MM.1S (cell line): ENCODE data around the gene RAG2.
A peak's percentile ranks its signal among the peaks of the same experiment; 100 is the strongest.

Source experiments
- DNase-seq: peaks from one replicate; pipeline ENCODE4 v3.0.0-alpha.2; 2015
- H2AFZ ChIP-seq: fragments of 300-600 bp; sonication (generic); 2 replicates; pipeline ENCODE4 v1.6.0; 2016; ENCODE audit warnings: antibody characterized with exemption, low read length
- H3F3A ChIP-seq: fragments of 300-600 bp; sonication (generic); 2 replicates; pipeline ENCODE4 v1.6.1; 2016; ENCODE audit warnings: mild to moderate bottlenecking, antibody characterized with exemption, low read length, moderate library complexity, mixed read lengths; ENCODE audit not compliant: insufficient read depth
- H3K27ac ChIP-seq: fragments of 300-600 bp; sonication (generic); 2 replicates; pipeline ENCODE4 v1.5.1; 2016; ENCODE audit warnings: mild to moderate bottlenecking, low read length
- H3K27me3 ChIP-seq: fragments of 300-600 bp; sonication (generic); replicated peaks from 2 replicates; pipeline ENCODE4 v1.6.0; 2016; ENCODE audit warnings: low read length; ENCODE audit not compliant: insufficient read depth
- H3K36me3 ChIP-seq: fragments of 300-600 bp; sonication (generic); replicated peaks from 2 replicates; pipeline ENCODE4 v1.6.1; 2016; ENCODE audit warnings: mild to moderate bottlenecking, low read length, mixed read lengths; ENCODE audit not compliant: insufficient read depth
- H3K4me1 ChIP-seq: fragments of 300-600 bp; sonication (generic); 2 replicates; pipeline ENCODE4 v1.6.1; 2016; ENCODE audit warnings: low read length, mixed read lengths
- H3K4me2 ChIP-seq: fragments of 300-600 bp; sonication (generic); 2 replicates; pipeline ENCODE4 v1.6.0; 2016; ENCODE audit warnings: low read depth, low read length
- H3K4me3 ChIP-seq: fragments of 300-600 bp; sonication (generic); 2 replicates; pipeline ENCODE4 v1.5.1; 2016; ENCODE audit warnings: low read length, mixed read lengths
- H3K79me2 ChIP-seq: fragments of 300-600 bp; sonication (generic); 2 replicates; pipeline ENCODE4 v1.6.1; 2016; ENCODE audit warnings: mixed run types, low read length, mixed read lengths
- H3K9ac ChIP-seq: fragments of 300-600 bp; sonication (generic); 2 replicates; pipeline ENCODE4 v1.6.1; 2016; ENCODE audit warnings: low read length, mixed read lengths
- H3K9me2 ChIP-seq: fragments of 300-600 bp; sonication (generic); replicated peaks from 2 replicates; pipeline ENCODE4 v1.6.1; 2016; ENCODE audit warnings: mild to moderate bottlenecking, low read length, mixed read lengths; ENCODE audit not compliant: insufficient read depth
- H3K9me3 ChIP-seq: fragments of 300-600 bp; sonication (generic); replicated peaks from 2 replicates; pipeline ENCODE4 v1.6.1; 2016; ENCODE audit warnings: mild to moderate bottlenecking, low read length, mixed read lengths; ENCODE audit not compliant: insufficient read depth
- H4K20me1 ChIP-seq: fragments of 300-600 bp; sonication (generic); 2 replicates; pipeline ENCODE4 v1.6.1; 2016; ENCODE audit warnings: mild to moderate bottlenecking, low read length, moderate library complexity, mixed read lengths; ENCODE audit not compliant: insufficient read depth
- CTCF ChIP-seq: fragments of 300-600 bp; sonication (generic); IDR thresholded peaks from 2 replicates; pipeline ENCODE4 v1.5.1; 2016; ENCODE audit warnings: antibody characterized with exemption, low read length, mixed read lengths
- EZH2 ChIP-seq: fragments of 300-600 bp; sonication (generic); optimal IDR thresholded peaks from 2 replicates; pipeline ENCODE3; 2017; ENCODE audit warnings: low read depth, mild to moderate bottlenecking, antibody characterized with exemption, low read length, mixed read lengths
- EZH2phosphoT487 ChIP-seq: fragments of 300-600 bp; sonication (generic); IDR thresholded peaks from 2 replicates; pipeline ENCODE4 v1.6.1; 2018; ENCODE audit warnings: antibody characterized with exemption, low read length

RAG2 gene

DNA sequence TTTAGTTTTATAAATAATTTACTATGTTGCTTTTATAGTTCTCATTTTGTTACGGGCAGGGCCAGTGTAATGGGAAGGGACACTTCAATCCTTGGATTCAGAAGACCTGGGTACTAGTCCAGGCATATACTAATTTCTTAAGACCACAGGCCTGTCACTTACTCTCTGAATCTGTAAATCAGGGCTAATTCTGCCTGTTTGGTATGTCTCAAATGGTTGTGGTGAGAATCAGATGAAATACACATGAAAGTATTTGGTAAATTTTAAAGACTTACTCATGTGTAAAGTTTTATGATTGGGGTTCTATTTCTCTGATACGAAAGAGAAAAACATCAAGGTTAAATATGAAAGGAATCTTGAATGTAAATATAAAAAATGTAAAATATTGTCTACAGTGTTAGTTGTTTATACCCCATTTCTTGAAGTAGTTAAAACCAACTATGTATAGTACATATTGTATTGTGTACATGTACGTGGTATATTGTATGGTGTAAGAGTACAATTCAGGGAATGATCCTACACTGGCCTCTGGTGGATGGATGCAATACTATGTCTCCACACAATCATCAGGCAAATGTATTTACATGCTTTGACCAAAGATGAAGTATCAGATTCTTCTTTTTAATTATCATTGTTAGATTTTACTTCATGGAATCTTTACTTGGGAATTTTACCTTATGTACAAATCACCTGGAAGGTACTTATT lies 24.5 kb upstream of the RAG2 start:
- H3K9me3 ChIP-seq = no peaks in the 10 kb centered on the region
- H3K4me1 ChIP-seq = no peaks in the 10 kb centered on the region
- no peaks in the 10 kb centered on the region for H4K20me1 ChIP-seq
- DNase-seq = peak; percentile 55
- no peaks in the 10 kb centered on the region for H3K79me2 ChIP-seq
- H3K9me2 ChIP-seq = no peaks in the 10 kb centered on the region
- no peak overlapping the region for H3K27ac ChIP-seq
- H3K4me3 ChIP-seq = no peak overlapping the region
- H3K4me2 ChIP-seq = no peak overlapping the region
- no peaks in the 10 kb centered on the region for H3F3A ChIP-seq
- H3K9ac ChIP-seq = no peak overlapping the region
- H3K27me3 ChIP-seq = no peaks in the 10 kb centered on the region
- no peak overlapping the region for H2AFZ ChIP-seq
- H3K36me3 ChIP-seq = no peaks in the 10 kb centered on the region
- no peak for TF ChIP-seq EZH2
- peak; percentile 76 for TF ChIP-seq CTCF
- TF ChIP-seq EZH2phosphoT487 = no peak

GRCh38 chr11:36620246-36620645 lies 22.2 kb upstream of the RAG2 start:
- H3K4me2 ChIP-seq = no peak overlapping the region
- no peaks in the 10 kb centered on the region for H3K79me2 ChIP-seq
- no peaks in the 10 kb centered on the region for H3K27me3 ChIP-seq
- no peak overlapping the region for H3K9ac ChIP-seq
- DNase-seq = no peak
- H3K9me2 ChIP-seq = no peaks in the 10 kb centered on the region
- no peak overlapping the region for H3K4me3 ChIP-seq
- no peaks in the 10 kb centered on the region for H3F3A ChIP-seq
- no peaks in the 10 kb centered on the region for H4K20me1 ChIP-seq
- H2AFZ ChIP-seq = no peak overlapping the region
- TF ChIP-seq CTCF (no peak), EZH2 (no peak), EZH2phosphoT487 (no peak)
- no peak overlapping the region for H3K27ac ChIP-seq
- H3K36me3 ChIP-seq = no peaks in the 10 kb centered on the region
- H3K9me3 ChIP-seq = no peaks in the 10 kb centered on the region
- no peaks in the 10 kb centered on the region for H3K4me1 ChIP-seq

- Histone ChIP-seq H2AFZ (no peak overlapping the region), H3K4me1 (no peaks in the 10 kb centered on the region), H4K20me1 (no peaks in the 10 kb centered on the region), H3K36me3 (no peaks in the 10 kb centered on the region), H3K9ac (no peak overlapping the region), H3F3A (no peaks in the 10 kb centered on the region), H3K79me2 (no peaks in the 10 kb centered on the region), H3K4me3 (no peak overlapping the region), H3K9me2 (no peaks in the 10 kb centered on the region), H3K27me3 (no peaks in the 10 kb centered on the region), H3K9me3 (no peaks in the 10 kb centered on the region), H3K27ac (no peak overlapping the region), H3K4me2 (no peak overlapping the region)
- DNase-seq = no peak
- TF ChIP-seq CTCF (no peak), EZH2 (no peak), EZH2phosphoT487 (no peak)
Measured at GRCh38 chr11:36619502-36619901, 21.5 kb upstream of the RAG2 start.
